GM18507 (cell line): ENCODE results near the gene BCAM.
"Not testable (repeated sequence)": the region's sequence is repeated elsewhere in the genome, so short reads cannot be mapped to it uniquely, and the experiment has no call there.

Experiments used
- DNase-seq: peaks from one replicate; pipeline ENCODE4 v3.0.0; 2011; ENCODE audit warnings: low read depth; ENCODE audit not compliant: insufficient read length; ENCODE audit errors: extremely low spot score
- FAIRE-seq: peaks from 2 replicates; lab custom pipeline; 2011; peaks lifted over from hg19 to GRCh38; lab: Jason Lieb, UNC

Gene BCAM

DNA sequence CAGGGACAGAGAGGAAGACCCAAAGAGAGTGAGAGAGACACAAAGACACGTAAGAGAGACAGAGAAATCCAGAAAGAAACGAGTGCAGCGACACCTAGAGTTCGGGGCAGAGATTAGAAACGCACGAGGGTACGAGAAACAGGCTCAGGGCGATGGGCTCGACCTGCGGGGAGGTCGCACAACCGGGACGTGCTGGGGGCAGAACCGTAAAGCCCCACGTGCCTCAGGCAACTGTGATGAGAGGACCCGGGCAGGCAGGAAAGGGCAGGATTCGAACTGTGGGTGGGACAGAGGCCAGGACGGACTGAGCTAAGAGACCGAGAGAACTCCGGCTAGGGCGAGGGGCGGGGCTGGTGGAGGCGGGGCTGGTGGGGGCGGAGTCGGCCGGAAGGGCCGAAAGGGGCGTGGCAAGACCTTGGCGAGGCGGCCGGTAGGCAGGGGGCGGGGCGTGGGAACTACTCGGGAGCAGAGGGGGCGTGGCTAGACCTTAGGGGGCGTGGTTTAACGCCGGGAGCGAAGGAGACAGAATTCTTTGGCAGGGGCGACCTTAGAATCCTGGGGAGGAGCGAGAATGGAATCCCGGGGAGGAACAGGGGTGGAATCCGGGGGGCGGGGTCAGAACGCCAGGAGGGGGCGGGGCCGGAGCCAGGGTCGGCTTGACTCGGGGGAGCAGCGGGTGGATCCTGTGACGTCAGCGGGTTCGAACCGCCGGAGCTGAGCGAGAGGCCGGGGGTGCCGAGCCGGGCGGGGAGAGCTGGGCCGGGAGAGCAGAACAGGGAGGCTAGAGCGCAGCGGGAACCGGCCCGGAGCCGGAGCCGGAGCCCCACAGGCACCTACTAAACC lies 36.9 kb downstream of the BCAM start, which contains the start of gene NECTIN2:
NECTIN2 (plus strand) TSS at position 686 of the 843 bp plus-strand sequence. CDS start 229 bp downstream, outside the sequence.
- peak; percentile 86 for FAIRE-seq
- DNase-seq, result peak; percentile 99

DNA sequence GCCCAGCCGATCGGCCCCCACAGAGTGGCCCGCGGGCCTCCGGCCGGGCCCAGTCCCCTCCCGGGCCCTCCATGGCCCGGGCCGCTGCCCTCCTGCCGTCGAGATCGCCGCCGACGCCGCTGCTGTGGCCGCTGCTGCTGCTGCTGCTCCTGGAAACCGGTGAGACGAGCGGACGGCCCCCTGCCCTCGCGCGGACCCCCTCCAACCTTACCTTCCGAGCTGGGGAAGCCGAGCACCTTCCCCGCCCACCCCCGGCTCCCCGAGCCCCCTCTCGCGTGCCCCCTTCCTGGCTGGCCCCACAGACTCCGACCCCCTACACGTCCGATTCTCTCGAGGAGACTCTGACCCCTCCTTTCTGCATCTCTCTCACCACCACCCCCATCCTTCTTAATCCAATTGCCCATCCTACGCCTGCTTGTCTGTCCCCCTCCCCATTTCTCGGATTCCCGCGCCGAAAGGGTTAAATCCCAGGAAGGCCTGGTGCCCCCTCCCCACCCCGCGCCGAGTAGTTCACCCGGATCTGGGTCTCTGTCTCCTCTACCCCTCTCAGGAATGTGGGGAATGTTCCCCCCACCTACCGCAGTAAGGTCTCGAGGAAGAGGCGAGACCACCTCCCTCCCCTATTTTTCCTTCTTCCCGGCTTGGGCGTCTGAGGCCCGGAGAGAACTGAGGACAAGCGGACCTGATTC lies 37.7 kb downstream of the BCAM start:
- FAIRE-seq (no peak), DNase-seq (no peak)

DNA sequence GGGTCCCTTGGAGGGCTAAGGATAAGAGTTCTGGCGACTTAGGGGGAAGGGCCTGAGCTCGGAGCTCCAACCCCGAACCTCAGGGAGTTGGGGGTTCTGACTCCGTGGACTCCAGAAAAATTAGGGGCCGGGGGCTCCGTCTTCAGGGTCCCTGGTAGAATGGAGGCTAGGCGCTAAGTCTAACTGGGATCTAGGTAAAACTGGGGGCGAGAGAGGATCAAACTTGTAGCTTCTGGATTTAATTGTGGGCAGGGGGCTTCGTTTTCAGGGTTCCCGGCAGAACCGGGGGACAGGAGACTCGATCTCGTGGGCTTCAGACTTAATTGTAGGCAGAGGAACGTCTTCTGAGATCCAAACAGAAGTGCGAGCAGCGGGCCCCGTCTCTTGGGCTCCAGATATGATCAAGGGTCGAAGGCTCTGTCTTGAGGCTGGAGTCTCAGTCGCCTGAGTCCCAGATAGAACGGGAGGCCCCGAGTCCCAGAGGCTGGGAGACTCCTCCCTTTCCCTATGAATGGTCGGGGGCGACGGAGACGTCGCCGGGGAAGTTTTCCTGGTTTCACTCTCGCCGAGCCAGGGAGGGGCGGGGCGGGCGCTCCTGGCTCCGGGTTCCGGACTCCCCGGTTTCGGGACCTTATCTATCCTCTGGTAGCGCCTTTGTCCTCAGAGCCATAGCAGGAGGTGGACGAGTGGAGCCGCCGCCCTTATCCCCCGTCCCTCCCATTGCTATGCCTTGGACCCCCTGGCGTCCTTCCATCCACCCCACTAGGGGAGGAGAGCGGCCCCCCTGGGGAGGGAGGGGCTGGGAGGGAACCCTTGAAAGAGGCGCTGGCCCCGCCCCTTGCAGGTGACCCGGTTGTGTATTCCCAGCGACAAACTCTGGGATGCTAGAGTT lies 38.5 kb downstream of the BCAM start:
- FAIRE-seq, result no peak
- no peak for DNase-seq

DNA sequence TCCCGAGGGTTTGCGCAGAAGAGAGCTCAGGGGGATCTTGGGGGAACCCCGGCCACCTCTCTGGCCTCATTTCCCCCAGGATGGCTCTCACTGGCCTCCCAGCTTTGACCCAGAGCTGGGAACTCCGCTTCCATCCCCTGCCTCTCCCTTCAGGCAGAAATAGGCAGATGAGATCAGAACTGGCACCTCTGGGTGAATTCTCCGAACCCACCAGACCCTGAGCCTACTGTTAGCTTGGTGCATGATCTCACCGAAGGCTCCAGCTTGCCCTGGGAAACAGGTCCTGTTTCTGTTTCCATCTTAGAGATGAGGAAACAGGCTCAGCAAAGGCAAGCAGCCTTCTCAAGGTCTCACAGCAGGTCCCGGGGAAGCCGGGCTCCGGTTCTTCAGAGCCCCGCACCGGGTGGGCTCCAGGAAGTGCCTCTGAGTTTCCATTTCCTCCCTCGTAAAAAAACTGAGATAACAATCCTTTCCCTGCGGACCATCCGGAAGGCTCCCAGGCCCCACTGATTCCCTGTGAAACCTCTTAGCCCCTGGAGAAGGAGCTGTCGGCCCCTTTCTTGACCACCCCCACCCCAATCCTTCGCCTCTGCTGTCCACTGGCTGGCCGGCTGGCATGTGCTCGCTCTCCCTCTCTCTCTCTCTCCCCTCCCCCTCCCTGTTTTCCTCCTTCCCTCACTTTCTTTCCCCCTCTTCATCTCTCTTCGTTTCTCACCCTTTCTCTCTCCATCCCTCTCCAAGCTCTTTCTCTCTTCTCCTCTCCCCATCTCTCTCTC lies 39.3 kb downstream of the BCAM start:
- DNase-seq (no peak), FAIRE-seq (no peak)

DNA sequence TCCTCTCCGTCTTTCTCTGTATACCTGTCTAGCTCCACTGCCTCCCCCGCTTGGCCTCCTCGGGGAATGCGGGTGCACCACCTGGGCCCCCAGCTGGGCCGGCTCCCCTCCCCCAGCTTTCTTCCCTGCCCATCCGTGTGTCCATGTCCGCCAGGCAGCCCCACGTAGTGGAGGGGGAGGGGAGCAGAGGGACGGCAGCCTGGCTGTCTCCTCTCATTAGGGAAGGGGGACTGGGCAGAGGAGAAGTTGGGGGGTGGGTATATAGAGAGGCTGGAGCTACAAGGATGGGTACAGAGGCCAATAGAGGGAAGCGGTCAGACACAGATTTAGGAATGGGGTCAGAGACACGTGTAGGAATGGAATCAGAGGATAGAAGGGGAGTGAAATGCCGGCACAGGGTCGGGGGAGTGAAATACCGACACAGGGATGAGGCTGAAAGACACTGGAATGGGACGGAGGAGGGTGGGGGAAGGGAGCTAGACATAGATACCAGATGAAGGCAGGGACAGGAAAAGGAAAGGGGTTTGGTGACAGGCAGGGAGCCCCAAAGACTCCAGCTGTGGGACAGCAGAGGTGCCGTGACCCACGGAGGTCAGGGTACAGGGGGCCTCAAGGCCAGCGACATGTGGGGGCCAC lies 40.0 kb downstream of the BCAM start:
- DNase-seq (no peak), FAIRE-seq (no peak)

DNA sequence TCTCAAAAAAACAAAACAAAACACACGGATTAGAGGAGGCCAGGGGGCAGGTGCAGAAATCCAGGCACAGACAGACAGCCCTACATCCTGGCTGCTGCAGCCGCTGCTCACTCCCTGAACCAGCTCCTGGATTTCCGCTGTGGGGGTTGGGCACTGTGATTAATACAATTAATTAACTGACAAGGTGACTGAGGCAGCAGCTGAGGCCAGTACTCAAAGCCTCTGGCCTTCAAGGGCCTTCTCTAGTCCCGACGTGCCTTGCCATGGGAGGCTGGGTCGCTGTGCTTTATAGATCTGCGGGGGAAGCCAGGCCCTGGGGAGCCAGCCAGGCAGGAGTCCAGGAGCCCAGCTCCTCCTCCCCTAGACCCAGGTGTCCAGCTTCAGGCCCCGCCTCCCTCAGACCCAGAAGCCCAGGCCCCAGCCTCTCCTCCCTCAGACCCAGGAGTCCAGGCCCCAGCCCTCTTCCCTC lies 41.8 kb downstream of the BCAM start:
- FAIRE-seq (no peak), DNase-seq (no peak)

DNA sequence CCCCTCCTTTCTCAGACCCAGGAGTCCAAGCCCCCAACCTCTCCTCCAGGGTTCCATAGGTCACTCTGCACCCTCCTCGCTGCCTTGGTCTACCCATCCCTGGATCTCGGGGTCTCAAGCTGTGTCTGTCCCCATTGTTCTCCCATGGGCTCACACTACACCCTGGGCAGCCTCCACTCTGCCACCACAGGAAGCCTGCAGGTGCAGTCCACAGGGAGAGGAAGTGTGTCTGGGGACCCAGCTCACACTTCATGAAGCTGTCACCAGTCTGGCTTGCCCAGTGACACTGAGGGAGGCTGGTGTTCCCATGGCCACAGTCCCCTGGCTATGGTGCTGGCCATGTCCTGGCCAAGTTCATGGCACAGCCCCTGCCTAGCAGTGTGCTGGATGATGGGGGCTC lies 42.5 kb downstream of the BCAM start:
- DNase-seq (no peak), FAIRE-seq (no peak)

DNA sequence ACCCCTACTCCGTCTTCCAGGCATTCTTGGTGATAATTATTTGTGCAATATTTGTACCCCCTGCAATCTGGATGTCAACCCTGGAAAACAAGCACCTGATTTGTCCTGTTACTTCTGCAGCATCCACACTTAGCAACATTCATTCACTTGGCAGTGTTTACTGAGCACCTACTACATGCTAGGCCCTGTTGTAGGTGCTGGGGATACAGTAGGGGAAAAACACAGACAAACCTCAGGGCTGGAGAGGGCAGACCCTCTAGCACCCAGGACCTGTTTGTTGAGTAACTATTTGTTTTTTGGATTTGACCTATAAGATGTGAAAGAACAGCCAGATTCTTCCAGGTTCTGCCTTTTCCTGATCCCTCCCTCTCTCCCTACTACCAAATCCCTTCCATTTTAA lies 46.7 kb downstream of the BCAM start:
- FAIRE-seq, result no peak
- DNase-seq, result no peak

DNA sequence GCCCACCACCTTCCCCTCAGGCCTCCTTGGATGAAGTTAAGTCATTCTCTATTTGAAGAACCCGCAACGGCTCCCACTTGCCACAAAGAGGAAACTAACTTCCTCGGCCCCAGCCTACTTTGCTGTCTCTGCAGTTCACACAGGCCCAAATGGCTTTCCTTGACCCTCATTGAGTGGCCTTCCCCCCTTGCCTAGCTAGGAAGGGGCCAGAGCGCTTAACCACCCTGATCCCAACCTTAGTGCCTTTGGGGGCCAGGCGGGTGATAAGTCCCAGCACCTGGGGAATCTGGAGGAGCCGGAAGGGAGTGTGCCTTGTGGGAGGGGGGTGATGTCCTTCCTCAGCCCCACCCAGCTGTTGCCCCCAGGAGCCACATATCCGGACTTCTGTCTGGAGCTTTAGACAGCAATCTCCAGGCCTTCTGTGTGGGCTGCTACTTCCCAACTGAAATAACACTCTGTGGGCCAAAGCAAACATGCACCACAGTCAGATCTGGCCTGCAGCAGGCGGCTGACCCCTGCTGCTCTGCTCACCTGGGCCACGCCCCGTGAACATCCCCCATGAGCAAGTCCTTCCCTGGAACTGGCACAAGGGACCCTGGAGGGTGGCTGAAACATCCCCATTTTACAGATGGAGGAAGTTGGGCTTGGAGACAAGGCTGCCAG lies 47.6 kb downstream of the BCAM start:
- FAIRE-seq, result no peak
- DNase-seq, result no peak

DNA sequence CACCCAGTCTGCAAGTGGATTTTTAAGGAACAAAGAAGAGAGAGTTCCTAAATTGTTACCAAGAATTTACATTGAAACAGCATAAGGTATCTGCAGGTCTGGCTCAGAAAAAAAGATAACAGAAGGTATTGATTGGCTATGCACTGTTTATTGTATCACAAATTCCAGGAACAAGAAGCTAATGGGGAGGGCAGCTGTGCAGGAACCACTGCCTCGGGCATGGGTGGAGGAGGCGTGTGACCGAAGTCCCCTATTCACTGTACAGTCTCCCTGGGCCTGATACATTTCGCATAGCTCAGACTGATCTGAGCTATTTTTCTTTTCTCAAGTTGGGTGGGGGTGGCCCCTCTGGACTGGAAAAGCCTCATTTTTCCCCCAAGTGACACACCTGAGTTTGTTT lies 48.9 kb downstream of the BCAM start:
- no peak for DNase-seq
- FAIRE-seq, result no peak

DNA sequence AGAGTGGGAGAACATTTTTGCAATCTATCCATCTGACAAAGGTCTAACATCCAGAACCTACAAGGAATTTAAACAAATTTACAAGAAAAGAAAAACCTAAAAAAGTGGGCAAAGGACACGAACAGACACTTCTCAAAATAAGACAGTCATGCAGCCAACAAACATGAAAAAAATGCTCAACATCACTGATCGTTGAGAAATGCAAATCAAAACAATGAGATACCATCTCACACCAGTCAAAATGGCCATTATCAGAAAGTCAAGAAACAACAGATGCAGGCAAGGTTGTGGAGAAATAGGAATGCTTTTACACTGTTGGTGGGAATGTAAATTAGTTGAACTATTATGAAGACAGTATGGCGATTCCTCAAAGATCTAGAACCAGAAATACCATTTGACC lies 52.7 kb downstream of the BCAM start:
- FAIRE-seq, DNase-seq: not testable (repeated sequence)

DNA sequence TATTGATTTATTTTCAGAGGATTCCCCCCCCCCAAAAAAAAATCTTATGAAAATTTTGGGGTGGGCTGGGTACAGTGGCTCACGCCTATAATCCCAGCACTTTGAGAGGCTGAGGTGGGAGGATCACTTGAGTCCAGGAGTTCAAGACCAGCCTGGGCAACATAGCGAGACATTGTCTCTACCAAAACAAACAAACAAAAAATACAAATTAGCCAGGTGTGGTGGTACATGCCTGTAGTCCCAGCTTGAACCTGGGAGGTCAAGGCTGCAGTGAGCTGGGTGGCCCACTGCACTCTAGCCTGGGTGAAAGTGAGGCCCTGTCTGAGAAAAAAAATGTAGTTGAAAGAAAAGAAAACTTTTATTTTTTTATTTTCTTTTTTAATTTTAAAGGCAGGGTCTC lies 55.1 kb downstream of the BCAM start:
- DNase-seq (no peak), FAIRE-seq (no peak)

DNA sequence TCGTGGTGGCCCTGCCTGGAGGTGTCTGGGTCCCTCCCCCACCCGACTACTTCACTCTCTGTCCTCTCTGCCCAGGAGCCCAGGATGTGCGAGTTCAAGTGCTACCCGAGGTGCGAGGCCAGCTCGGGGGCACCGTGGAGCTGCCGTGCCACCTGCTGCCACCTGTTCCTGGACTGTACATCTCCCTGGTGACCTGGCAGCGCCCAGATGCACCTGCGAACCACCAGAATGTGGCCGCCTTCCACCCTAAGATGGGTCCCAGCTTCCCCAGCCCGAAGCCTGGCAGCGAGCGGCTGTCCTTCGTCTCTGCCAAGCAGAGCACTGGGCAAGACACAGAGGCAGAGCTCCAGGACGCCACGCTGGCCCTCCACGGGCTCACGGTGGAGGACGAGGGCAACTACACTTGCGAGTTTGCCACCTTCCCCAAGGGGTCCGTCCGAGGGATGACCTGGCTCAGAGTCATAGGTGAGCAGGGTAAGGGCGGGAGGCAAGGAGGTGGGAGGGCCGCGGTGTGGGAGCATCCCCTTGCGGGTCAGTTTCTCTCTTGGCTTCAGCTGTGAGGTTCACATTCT lies 56.4 kb downstream of the BCAM start:
- DNase-seq (no peak), FAIRE-seq (no peak)

DNA sequence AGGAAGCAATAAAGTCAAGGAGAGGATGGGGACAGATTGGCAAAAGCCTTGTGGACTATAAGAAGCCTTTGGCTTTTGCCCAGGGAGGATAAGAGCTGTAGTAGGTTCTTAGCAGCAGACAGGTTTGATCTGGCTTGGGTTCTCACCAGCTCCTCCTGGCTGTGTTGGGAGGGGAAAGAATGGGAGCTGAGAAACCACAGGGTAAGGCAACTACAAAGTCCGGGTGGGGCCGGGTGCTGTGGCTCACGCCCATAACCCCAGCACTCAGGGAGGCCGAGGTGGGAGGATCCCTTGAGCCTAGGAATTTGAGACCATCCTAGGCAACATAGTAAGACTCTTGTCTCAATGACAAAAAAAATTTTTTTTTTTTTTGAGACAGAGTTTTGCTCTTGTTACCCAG lies 57.8 kb downstream of the BCAM start:
- no peak for DNase-seq
- no peak for FAIRE-seq

DNA sequence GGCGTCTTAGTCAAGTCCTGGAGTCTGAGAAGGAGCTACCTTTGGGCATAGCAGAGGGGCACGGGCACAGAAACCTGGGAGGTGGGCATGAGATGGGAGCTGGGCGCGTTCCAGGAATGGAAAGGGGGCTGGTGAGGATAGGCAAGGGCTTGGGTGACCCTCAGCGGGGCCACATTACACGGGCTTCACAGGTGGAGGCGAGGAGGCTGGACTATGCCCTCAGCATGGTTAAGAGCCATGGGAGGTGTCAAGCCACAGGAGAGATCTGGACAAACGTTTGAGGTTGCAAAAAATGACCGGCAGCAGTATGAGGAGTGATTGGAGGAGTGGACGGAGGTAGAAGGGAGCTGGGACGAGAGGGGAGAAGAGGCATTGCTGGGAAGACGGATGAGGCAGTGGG lies 58.7 kb downstream of the BCAM start:
- no peak for DNase-seq
- no peak for FAIRE-seq

DNA sequence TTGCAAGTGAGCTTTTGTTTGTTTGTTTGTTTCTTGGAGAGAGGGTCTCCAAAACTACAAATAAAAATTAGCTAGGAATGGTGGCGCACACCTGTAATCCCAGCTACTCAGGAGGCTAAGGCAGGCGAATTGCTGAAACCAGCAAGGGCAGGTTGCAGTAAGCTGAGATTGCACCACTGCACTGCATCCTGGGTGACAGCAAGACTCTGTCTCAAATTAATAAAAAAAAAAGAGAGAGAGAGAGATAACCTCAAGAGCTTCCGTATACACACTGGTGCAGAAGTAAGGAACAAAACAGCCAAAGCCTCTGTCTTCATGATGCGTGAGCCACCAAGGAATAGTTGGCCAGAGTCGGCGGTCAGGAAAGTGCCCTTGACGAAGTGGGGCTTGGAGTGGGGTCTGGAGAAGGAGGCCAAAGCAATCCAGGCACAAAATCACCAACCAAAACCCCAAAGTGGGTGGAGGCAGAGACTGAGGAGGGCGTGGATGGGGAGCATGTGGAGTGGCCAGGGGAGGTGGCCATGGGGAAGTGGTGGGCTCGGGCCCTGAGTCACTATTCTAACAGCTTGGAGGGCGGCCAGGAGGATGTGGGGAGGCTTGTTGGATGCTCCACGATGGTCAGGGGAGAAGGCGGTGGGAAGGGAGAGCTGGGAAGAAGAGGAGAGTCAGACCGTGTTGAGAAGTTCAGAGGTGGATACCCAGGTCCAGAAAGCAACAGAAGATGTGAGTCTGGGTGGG lies 61.0 kb downstream of the BCAM start:
- FAIRE-seq (no peak), DNase-seq (no peak)
